HT-29 (cell line): ENCODE data around the gene SPINK2. TPM values are rescaled to one million over a fixed set of nuclear protein-coding genes. Genes with fewer than 3 reads are reported as not detected.

Experiments
- small RNA-seq: library from RNA; depleted of rRNA; stranded (forward); fragments of <200 nt; gene quantifications from one replicate; pipeline ENCODE3, GENCODE V24; 2014
- total RNA-seq: library from RNA; depleted of rRNA; stranded (reverse); fragments of >200 nt; shearing (Covaris generic); gene quantifications from 2 replicates; pipeline ENCODE4 v1.2.3, GENCODE V29; 2014; rRNA removed

Gene SPINK2
- total RNA-seq, 1 experiment from 2014 or later = not detected

Small RNA genes within 50 kb of the gene (small RNA-seq; reads per million reads assigned to genes)
- gene RF00017 = not detected
- not detected for gene RF00019
- not detected for gene RN7SL357P
- gene RN7SL492P = not detected

Other genes with a start within 250 kb of the SPINK2 start
- gene HOPX, start 140.4 kb downstream of the SPINK2 start, total RNA-seq = 3.0 TPM in 2 replicates
- gene REST, start 86.2 kb upstream of the SPINK2 start, total RNA-seq = 22.0 and 22.4 TPM in 2 replicates
- gene NOA1, start 155.9 kb upstream of the SPINK2 start, total RNA-seq = 43.4 and 58.0 TPM in 2 replicates
- 62.6 and 71.0 TPM in 2 replicates for gene POLR2B, start 157.2 kb upstream of the SPINK2 start, total RNA-seq